Measurements from ENCODE around the gene RPUSD1.
"Not testable (repeated sequence)": the region's sequence is repeated elsewhere in the genome, so short reads cannot be mapped to it uniquely, and the experiment has no call there.

RPUSD1 gene

GRCh38 chr16:785563-786535 is 2.3 kb downstream of the RPUSD1 start:
- peak in 40 of 56 donors; percentile 1 to 72 (median 26) for DNase-seq

- no peak for DNase-seq
These were observed 3.8 kb downstream of the RPUSD1 start for GRCh38 chr16:784431-784830.

- no peak for DNase-seq
These were observed 4.6 kb downstream of the RPUSD1 start for GRCh38 chr16:783404-784161.

- peak in 4 of 56 donors; percentile 9 to 44 (median 25) for DNase-seq
These were observed 5.3 kb downstream of the RPUSD1 start for GRCh38 chr16:782766-783403.

GRCh38 chr16:782258-782657 is 5.9 kb downstream of the RPUSD1 start:
- no peak for DNase-seq

- DNase-seq = no peak
These were observed 6.7 kb downstream of the RPUSD1 start for GRCh38 chr16:781346-782010.

GRCh38 chr16:780296-780695 is 7.9 kb downstream of the RPUSD1 start:
- DNase-seq = no peak

- no peak for DNase-seq
These were observed 8.6 kb downstream of the RPUSD1 start for GRCh38 chr16:779561-779960.

GRCh38 chr16:778909-779527 is 9.2 kb downstream of the RPUSD1 start:
- no peak for DNase-seq

GRCh38 chr16:778447-778846 is 9.7 kb downstream of the RPUSD1 start:
- no peak for DNase-seq

- DNase-seq = no peak
These were observed 10.4 kb downstream of the RPUSD1 start for GRCh38 chr16:777826-778225.

- no peak for DNase-seq
These were observed 11.4 kb downstream of the RPUSD1 start for GRCh38 chr16:776824-777223.

- DNase-seq = not testable (repeated sequence)
These were observed 11.9 kb downstream of the RPUSD1 start for GRCh38 chr16:776298-776697.

GRCh38 chr16:775236-775796 is 12.9 kb downstream of the RPUSD1 start:
- no peak for DNase-seq

GRCh38 chr16:774086-775001 is 13.8 kb downstream of the RPUSD1 start:
- no peak for DNase-seq

- no peak for DNase-seq
These were observed 15.2 kb downstream of the RPUSD1 start for GRCh38 chr16:772959-773358.

GRCh38 chr16:770411-770810 is 17.8 kb downstream of the RPUSD1 start:
- no peak for DNase-seq

- DNase-seq = no peak
These were observed 18.2 kb downstream of the RPUSD1 start for GRCh38 chr16:769934-770333.

- no peak for DNase-seq
These were observed 18.9 kb downstream of the RPUSD1 start for GRCh38 chr16:769184-769784.

Data from nucleus accumbens (tissue), 56 donors.